Keratinocyte (primary cell): ENCODE results near the gene ZNF668.

Experiments used
- CTCF ChIP-seq, 3 experiments: IDR thresholded peaks in 1 of 3; conservative IDR thresholded peaks in 1 of 3; optimal IDR thresholded peaks in 1 of 3; 2 replicates in 2 of 3; 3 replicates in 1 of 3; pipeline versions ENCODE3 to v1.5.1; 2011; ENCODE audit warnings: low read length in 3 of 3, mild to moderate bottlenecking in 3 of 3, moderate library complexity in 2 of 3, control low read depth in 1 of 3, inconsistent platforms in 1 of 3; ENCODE audit not compliant: insufficient read depth in 2 of 3; ENCODE audit errors: extremely low read depth in 1 of 3
- EZH2 ChIP-seq: IDR thresholded peaks from one replicate; pipeline ENCODE4 v1.6.1; 2012; ENCODE audit warnings: inconsistent platforms, mild to moderate bottlenecking, low read length, moderate library complexity

GRCh38 chr16:31078597-31079341 is 4.7 kb upstream of the ZNF668 start:
- TF ChIP-seq CTCF (optimal IDR thresholded peaks at IDR 0.05 in 1 of 3, IDR thresholded peaks at IDR 0.05 in 1 of 3, conservative IDR thresholded peaks at IDR 0.05 in 1 of 3; ENCODE audit: extremely low read depth in 1 of 3, insufficient read depth in 2 of 3, low read length in 3 of 3): no peak
- TF ChIP-seq EZH2: no peak
